GM20431 (cell line): Measurements from ENCODE around the gene TNFRSF11A.

Experiments used
- in situ Hi-C: fragments of 300-500 bp; cut with MseI, MboI; formaldehyde crosslinking; loops from one replicate; pipeline ENCODE4 v1.15.0; 2020; ENCODE audit warnings: low sequenced_read_pairs; ENCODE audit not compliant: unreplicated experiment

The TNFRSF11A gene

DNA sequence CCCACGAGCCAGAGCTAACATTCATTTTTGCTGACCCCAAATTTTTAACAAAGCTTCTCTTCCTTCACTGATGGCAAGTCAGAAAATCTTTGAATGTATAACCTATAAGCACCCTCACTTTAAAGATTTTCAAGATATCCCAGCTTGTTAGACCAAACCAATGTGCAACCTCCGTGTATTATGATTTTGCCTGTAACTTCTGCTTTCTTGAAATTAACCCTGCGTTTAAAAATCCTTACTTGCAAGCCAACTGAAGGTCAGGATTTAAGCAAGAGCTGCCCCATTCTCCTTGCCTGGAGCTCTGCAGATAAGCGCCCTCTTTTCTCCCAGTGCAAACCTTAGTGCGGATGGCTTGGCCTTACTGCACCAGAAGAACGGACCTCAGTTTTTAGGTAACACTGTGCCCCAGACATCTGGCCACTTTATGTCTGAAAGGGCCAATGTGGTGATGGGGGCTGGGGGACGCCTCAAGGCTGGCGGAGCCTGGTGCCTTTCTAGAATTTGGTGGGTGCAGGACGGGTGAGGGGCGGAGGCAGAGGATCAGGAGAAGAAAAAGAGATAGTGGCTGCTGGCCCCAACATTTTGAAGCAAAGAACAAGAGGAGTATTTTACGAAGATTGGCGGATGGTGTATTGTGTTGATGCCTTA lies 805 bp upstream of the TNFRSF11A start:
- in situ Hi-C loops, result no loop called here

GRCh38 chr18:62325806-62326645 lies 916 bp downstream of the TNFRSF11A start:
- in situ Hi-C loops, result no loop called here

DNA sequence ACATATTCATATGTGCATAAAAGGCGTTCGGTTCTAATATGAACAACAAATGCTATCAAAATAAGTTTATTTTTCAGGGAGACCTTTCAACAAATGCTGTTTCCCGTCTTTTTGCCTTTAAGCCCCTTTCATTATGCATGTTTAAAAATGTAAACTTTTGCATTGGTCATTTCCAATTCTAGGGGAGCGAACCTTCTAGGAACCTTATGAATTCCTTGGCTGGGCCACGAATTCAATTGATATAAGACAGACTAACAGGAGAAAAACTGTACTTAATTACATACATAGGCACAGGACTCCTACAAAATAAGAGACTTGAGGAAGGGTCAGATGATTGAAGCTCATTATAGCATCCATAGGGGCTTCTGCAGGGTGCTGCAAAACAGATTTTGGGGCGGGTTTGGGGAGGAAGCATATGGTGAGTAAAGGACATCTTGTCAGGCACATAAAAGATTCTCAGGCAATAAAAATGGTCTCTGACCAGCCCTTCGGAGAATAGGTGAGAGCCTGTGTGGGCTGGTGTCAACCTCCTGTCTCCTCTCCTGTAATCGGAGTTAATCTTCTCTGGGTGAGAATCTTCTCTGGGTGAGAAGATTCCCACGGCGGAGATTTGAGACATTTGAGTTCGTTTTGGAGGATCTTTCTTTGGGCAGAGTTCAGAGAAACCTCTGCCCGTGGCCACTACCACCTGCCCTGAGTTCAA lies 1.7 kb downstream of the TNFRSF11A start:
- in situ Hi-C loops, result no loop called here

DNA sequence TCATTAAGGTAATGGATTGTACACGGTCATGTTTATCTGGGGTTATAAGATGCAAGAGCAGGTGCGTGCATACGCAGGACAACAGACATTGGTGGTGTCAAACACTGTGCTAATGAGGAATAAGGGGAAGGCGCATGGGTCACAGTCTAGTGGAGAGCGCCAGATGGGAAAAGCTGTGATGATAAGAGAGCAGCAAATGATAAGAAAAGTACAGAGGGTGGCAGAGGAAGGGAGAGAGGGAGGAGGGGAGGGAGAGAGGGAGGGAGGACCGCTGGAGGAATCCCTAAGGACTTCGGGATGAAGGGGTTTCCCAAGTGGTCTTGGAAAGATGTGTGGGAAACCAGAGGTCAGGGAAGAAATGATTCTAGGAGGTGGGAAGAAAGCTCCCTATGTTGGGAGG lies 2.9 kb downstream of the TNFRSF11A start:
- in situ Hi-C loops, result no loop called here

- in situ Hi-C loops, result no loop called here
These were observed 3.7 kb downstream of the TNFRSF11A start for GRCh38 chr18:62328586-62329525.

- in situ Hi-C loops, result no loop called here
These were observed 4.8 kb downstream of the TNFRSF11A start for GRCh38 chr18:62329691-62330454.

GRCh38 chr18:62330650-62331049 lies 5.5 kb downstream of the TNFRSF11A start:
- in situ Hi-C loops, result no loop called here

DNA sequence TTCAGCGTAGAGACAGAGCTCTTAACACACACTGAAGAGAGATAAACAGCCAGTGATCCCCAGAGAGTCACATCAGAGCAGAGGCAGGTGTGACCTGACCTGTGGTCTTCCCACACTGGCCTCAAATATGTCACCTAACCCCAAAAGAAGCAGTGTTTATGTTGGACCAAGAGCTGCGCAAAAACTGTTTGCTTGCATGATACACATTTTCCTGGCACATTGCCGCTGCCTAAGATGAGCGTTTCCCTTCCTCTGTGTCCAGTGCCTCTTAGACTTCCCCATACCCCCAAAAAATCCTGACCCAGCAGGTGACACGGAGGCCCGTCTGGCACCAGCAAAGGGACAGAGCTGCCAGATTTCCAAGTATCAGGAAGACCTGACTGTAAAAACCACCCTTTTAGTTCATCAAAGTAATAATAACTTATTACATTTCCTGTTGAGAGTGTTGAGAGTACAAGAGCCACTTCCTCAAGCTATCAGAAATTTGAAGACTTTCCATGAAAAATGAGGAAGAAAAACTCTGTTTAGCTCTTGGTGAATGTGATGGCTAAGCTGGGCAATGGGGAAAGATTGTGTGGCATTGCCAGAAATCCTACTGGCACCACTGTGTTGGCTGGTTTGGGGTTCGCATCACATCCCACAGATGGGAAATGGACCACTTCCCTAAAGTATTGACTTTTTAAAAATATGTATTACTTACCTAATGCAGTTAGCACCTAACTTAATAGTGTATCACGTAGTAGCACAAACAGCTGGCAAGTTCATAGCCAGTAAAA lies 6.7 kb downstream of the TNFRSF11A start:
- in situ Hi-C loops, result no loop called here

DNA sequence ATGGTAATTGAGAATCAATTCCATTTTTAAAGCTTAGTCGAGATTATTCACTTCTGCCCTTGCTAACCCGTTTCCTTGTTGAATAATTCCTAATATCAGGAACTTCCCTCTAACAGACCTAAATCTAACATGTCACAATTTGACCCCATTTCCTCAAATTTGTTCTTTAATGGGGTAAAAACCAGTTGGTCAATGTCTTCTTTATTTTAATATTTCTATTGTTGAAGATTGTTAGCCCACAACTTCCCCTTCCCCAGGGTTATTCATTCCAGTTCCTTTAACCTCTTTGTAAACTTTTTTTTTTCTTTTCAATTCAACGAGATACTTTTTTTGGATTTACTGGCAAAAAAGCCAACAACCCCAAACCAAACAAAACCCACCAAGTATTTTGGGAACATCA lies 7.3 kb downstream of the TNFRSF11A start:
- in situ Hi-C loops, result no loop called here

- in situ Hi-C loops, result no loop called here
These were observed 8.0 kb downstream of the TNFRSF11A start for GRCh38 chr18:62332964-62333695.

DNA sequence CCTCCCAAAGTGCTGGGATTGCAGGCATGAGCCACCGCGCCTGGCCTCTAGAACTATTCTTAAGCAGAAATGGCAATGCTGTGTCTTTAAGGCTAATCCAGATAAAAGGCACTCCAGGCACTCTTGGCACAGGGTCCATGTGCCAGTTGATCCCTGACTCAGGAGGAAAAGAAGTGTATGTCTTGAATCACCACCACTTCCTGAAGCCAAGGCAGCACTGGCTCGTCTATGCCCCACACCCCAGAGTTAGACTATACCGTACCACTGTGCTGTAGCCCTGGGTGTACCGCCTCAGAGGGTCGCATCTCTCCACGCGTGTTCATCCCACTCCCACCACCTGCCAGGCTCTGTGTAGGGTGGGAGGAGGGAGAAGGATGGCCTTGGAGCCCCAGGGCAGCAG lies 9.0 kb downstream of the TNFRSF11A start:
- in situ Hi-C loops, result no loop called here

DNA sequence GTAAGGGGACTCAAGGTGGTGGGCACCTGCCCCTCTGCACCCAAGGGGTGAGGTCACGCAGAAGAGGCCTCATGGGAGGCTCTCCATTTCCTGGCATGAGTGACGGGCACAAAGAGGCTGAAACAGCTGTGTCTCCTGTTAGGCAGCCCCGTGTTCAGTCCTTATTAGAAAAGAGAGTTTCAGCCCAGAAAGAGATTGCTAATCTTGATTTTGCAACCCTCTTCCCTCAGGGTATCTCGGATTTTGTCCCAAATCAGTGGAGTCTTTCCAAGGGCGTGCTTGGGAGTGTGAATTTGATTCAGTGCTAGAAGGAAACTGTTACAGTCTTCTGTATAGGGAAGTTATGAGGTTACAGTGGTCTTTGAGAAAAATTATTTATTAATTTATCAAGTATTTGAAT lies 10.4 kb downstream of the TNFRSF11A start:
- in situ Hi-C loops, result no loop called here

GRCh38 chr18:62336618-62337017 lies 11.5 kb downstream of the TNFRSF11A start:
- in situ Hi-C loops, result no loop called here

DNA sequence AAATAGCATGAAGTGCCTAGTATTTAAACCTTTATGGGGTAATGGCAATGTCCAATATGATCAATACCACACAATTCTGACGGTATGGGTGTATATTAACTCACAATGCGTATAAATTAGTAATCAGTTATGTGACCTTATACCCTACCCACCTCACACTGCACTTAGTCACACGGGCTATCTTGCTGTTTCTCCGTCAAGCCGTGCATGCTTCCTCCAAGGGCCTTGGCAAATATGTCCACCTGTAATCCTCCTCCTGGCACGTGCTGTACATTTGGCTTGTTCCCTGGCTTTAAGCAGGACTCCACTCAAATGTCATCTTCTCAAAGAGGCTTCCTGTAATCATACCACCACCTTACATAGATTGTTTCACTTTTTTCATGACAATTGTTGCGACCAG lies 12.2 kb downstream of the TNFRSF11A start:
- in situ Hi-C loops, result no loop called here

- in situ Hi-C loops, result no loop called here
These were observed 13.5 kb downstream of the TNFRSF11A start for GRCh38 chr18:62338446-62339105.

- in situ Hi-C loops, result no loop called here
These were observed 14.2 kb downstream of the TNFRSF11A start for GRCh38 chr18:62339106-62339988.
